A549 (cell line): Measurements from ENCODE around the gene NT5C.

Source experiments
- CTCF ChIP-seq: fragments of >200 bp; sonication (Bioruptor Twin); formaldehyde crosslinking; IDR thresholded peaks from 3 replicates; pipeline ENCODE4 v1.5.1; 2016
- ELK1 ChIP-seq: fragments of 150-350 bp; IDR thresholded peaks from 2 replicates; pipeline ENCODE4 v1.6.1; 2014; ENCODE audit warnings: low read depth, mild to moderate bottlenecking, low read length
- ESRRA ChIP-seq: fragments of 150-350 bp; IDR thresholded peaks from 2 replicates; pipeline ENCODE4 v1.6.1; 2014; ENCODE audit warnings: mild to moderate bottlenecking, low read length, borderline replicate concordance
- MAZ ChIP-seq: fragments of 150-350 bp; IDR thresholded peaks from 2 replicates; pipeline ENCODE4 v1.6.1; 2014; ENCODE audit warnings: antibody characterized with exemption, low read depth, low read length, borderline replicate concordance
- POLR2A ChIP-seq: IDR thresholded peaks from 2 replicates; pipeline ENCODE4 v1.6.1; 2012; ENCODE audit warnings: mild to moderate bottlenecking, low read length
- REST ChIP-seq: fragments of 200-600 bp; sonication (generic); IDR thresholded peaks from 2 replicates; pipeline ENCODE4 v1.6.1; 2016; ENCODE audit warnings: antibody characterized with exemption, mild to moderate bottlenecking, moderate library complexity
- RFX5 ChIP-seq: fragments of 450-650 bp; IDR thresholded peaks from 2 replicates; pipeline ENCODE4 v1.7.1; 2014; ENCODE audit warnings: antibody characterized with exemption, mild to moderate bottlenecking, moderate library complexity

- TF ChIP-seq ELK1, result no peak
- no peak for TF ChIP-seq POLR2A
- no peak for TF ChIP-seq MAZ
- no peak for TF ChIP-seq RFX5
- TF ChIP-seq ESRRA, result no peak
- TF ChIP-seq REST, result no peak
- TF ChIP-seq CTCF, result no peak
Observed at GRCh38 chr17:75103601-75104554, 27.7 kb downstream of the NT5C start.
